MCF 10A (cell line): ENCODE data around the gene TECPR1. TPM values are rescaled to one million over a fixed set of nuclear protein-coding genes. Genes with fewer than 3 reads are reported as not detected.

ENCODE experiments used
- BruUV-seq: library from RNA; stranded (reverse); fragments of 400-500 nt; replicated peaks from 2 replicates; lab custom pipeline; 2021; lab: Mats Ljungman, UMichigan
- CTCF ChIA-PET: fragments of 300-600 bp; sonication (Branson Sonifier 250); formaldehyde crosslinking; extraction: SDS; loops from one replicate; lab custom pipeline; 2021; ENCODE audit warnings: antibody characterized with exemption, inconsistent platforms; lab: Yijun Ruan, JAX
- POLR2A ChIA-PET: fragments of 300-600, 350-650 bp; sonication (Branson Sonifier 250); formaldehyde crosslinking; extraction: SDS; loops from one replicate; lab custom pipeline; 2020; ENCODE audit warnings: antibody characterized with exemption, inconsistent platforms; lab: Yijun Ruan, JAX
- DNase-seq: peaks from one replicate; pipeline ENCODE4 v3.0.0-alpha.2; 2018; ENCODE audit not compliant: unreplicated experiment
- H3K27ac Mint-ChIP-seq: one replicate; pipeline ENCODE4 v1.8.0; 2022; ENCODE audit warnings: mild to moderate bottlenecking, low read depth, mixed read lengths; ENCODE audit not compliant: unreplicated experiment
- H3K27me3 Mint-ChIP-seq: one replicate; pipeline ENCODE4 v1.8.0; 2022; ENCODE audit warnings: mixed read lengths; ENCODE audit not compliant: insufficient read depth, unreplicated experiment
- H3K36me3 Mint-ChIP-seq: one replicate; pipeline ENCODE4 v1.8.0; 2022; ENCODE audit warnings: mild to moderate bottlenecking, moderate library complexity, mixed read lengths; ENCODE audit not compliant: insufficient read depth, unreplicated experiment
- H3K4me1 Mint-ChIP-seq: one replicate; pipeline ENCODE4 v1.8.0; 2022; ENCODE audit warnings: mixed read lengths; ENCODE audit not compliant: insufficient read depth, unreplicated experiment
- H3K4me3 Mint-ChIP-seq: one replicate; pipeline ENCODE4 v1.8.0; 2022; ENCODE audit warnings: mild to moderate bottlenecking, moderate library complexity, mixed read lengths; ENCODE audit not compliant: unreplicated experiment
- H3K9me3 Mint-ChIP-seq: one replicate; pipeline ENCODE4 v1.8.0; 2022; ENCODE audit warnings: mixed read lengths; ENCODE audit not compliant: unreplicated experiment
- intact Hi-C: fragments of 100-400 bp; cut with micrococcal nuclease; formaldehyde crosslinking; loops from 2 replicates; pipeline ENCODE4 v1.14.1; 2022
- total RNA-seq: library from RNA; stranded (reverse); gene quantifications from 2 replicates; pipeline ENCODE4 v1.2.3, GENCODE V29; 2022
- TF ChIP-seq, protein P1 (sequence below): fragments of 200-600 bp; IDR thresholded peaks from one replicate; pipeline ENCODE4 v1.8.0; 2022; ENCODE audit warnings: antibody characterized with exemption, mild to moderate bottlenecking; ENCODE audit not compliant: unreplicated experiment

Gene TECPR1
- total RNA-seq, 1 experiment from 2014 or later: 15.4 TPM

DNA sequence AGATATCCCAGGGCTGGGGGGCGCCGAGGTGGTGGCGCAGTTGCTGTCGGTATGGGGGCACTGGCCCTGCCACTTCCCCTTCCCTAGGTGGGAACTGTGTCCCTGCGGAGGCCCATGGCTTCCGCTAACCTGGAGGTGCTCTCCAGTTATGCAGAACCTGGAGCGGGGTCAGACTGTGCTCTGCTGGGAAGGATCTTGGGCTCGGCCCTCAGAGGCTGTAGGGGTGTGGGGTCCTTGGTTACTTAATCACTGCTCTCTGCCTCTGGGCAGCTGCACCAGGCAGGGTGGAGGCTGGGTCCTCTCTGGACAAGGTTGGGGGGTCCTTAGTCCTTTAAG, 31.8 kb upstream of the TECPR1 start:
- Mint-ChIP-seq H3K4me3 (peak overlapping the region; percentile 91), H3K9me3 (no peaks in the 10 kb centered on the region), H3K27me3 (no peaks in the 10 kb centered on the region), H3K36me3 (peaks cover 35% of the 10 kb centered on the region), H3K4me1 (peaks cover 36% of the 10 kb centered on the region), H3K27ac (peak overlapping the region; percentile 87)
- POLR2A ChIA-PET: interaction anchor here (0.7 to 6.6 kb wide), 5 partner anchors 12 to 117 kb away, joined by 3 to 60 read pairs (median 4); partner anchors contain the start of gene BAIAP2L1
- intact Hi-C loops: loop anchor here (1.0 to 10.0 kb wide), 2 partner anchors 117 to 561 kb away; partner anchors contain the start of gene BAIAP2L1
- peak; percentile 36 for DNase-seq
- TF ChIP-seq, protein P1, sequence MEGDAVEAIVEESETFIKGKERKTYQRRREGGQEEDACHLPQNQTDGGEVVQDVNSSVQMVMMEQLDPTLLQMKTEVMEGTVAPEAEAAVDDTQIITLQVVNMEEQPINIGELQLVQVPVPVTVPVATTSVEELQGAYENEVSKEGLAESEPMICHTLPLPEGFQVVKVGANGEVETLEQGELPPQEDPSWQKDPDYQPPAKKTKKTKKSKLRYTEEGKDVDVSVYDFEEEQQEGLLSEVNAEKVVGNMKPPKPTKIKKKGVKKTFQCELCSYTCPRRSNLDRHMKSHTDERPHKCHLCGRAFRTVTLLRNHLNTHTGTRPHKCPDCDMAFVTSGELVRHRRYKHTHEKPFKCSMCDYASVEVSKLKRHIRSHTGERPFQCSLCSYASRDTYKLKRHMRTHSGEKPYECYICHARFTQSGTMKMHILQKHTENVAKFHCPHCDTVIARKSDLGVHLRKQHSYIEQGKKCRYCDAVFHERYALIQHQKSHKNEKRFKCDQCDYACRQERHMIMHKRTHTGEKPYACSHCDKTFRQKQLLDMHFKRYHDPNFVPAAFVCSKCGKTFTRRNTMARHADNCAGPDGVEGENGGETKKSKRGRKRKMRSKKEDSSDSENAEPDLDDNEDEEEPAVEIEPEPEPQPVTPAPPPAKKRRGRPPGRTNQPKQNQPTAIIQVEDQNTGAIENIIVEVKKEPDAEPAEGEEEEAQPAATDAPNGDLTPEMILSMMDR: no peak
- CTCF ChIA-PET: interaction anchor here (0.6 to 2.4 kb wide), 2 partner anchors 17 to 114 kb away, joined by 3 to 8 read pairs; no protein-coding TSS in a partner anchor
- BruUV-seq: no TSS peak

DNA sequence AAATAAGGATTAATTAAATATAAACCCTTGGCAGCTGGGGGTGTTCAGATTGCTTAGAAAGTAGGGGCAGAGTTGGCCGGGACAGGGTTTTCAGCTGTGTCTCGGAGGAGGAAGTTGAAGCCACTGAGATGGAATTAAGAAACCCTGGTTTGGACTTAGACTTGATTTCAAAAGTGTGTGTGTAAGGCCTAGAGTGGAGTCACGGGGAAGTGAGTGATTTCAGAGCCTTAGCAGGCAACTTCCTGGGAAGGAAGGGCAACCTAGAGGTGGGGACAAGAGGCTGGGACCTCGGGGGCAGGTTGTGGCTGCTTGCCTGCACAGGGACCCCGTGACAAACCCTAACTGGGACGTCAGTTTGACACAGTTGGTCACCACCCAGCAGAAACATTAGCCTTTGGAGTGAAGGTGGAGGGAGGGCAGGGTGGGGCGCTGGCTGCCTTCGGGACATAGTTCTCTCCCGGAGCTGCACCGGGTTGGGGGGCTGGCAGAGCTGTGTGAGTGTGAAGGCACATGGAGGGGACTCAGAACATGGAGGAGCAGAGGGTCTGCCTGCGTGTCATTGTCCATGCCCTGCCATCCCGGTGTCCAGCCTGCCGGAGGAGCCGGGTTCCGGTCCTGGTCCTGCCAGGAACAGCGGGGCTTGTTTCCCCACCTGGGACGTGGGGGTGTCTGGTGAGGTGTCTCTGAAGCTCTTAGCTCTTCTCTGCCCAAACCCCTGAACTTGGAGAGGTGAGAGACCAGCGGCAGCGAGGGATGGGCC, 31.3 kb upstream of the TECPR1 start:
- ChIA-PET CTCF (interaction anchor here (0.6 to 2.4 kb wide), 3 partner anchors 16 to 119 kb away, joined by 3 to 8 read pairs (median 5); no protein-coding TSS in a partner anchor), POLR2A (interaction anchor here (0.6 to 6.6 kb wide), 7 partner anchors 32 to 595 kb away, joined by 3 to 60 read pairs (median 4); partner anchors contain the start of genes BAIAP2L1 and TRRAP)
- peaks cover 30% of the 10 kb centered on the region for H3K36me3 Mint-ChIP-seq
- H3K27ac Mint-ChIP-seq: peak overlapping the region; percentile 87
- BruUV-seq: no TSS peak
- peaks cover 36% of the 10 kb centered on the region for H3K4me1 Mint-ChIP-seq
- peak; percentile 64 for DNase-seq
- TF ChIP-seq, protein P1: no peak
- peak overlapping the region; percentile 91 for H3K4me3 Mint-ChIP-seq
- no peaks in the 10 kb centered on the region for H3K27me3 Mint-ChIP-seq
- H3K9me3 Mint-ChIP-seq: no peaks in the 10 kb centered on the region
- intact Hi-C loops: loop anchor here (10.0 kb wide), 1 partner anchor 561 kb away; no protein-coding TSS in a partner anchor

DNA sequence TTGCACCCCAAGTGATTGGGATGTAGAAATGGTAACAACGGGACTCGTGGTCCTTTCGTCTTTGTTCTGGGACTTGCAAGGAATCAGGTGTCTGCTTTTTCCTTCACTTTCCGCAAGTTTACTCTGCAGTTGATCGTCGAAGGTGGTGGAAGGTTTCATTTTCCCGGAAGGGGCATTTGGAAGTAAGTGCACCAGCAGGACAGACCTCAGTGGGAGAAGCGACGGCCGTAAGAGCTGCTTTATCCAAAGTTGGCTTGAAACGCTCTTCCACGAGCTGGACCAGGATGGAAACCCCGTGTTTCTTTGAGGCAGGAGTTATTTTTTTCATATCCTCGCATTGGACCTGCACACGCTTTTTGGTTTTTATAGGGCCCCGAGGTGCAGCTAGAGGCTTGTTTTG, 30.7 kb upstream of the TECPR1 start:
- TSS peak; percentile 69 for BruUV-seq
- TF ChIP-seq, protein P1: no peak
- intact Hi-C loops: loop anchor here (10.0 kb wide), 1 partner anchor 562 kb away; no protein-coding TSS in a partner anchor
- CTCF ChIA-PET: interaction anchor here (1.1 to 2.4 kb wide), 3 partner anchors 16 to 119 kb away, joined by 5 to 8 read pairs (median 5); partner anchors contain the start of gene BAIAP2L1
- Mint-ChIP-seq H3K4me3 (peak overlapping the region; percentile 91), H3K27ac (peak overlapping the region; percentile 87), H3K4me1 (peaks cover 36% of the 10 kb centered on the region), H3K9me3 (no peaks in the 10 kb centered on the region), H3K36me3 (peaks cover 30% of the 10 kb centered on the region), H3K27me3 (no peaks in the 10 kb centered on the region)
- POLR2A ChIA-PET: interaction anchor here (0.6 to 6.6 kb wide), 6 partner anchors 72 to 595 kb away, joined by 3 to 60 read pairs (median 4); partner anchors contain the start of genes BAIAP2L1 and TRRAP
- DNase-seq: peak; percentile 45
